ENCODE measurements around the gene EPS8L3. TPM values are rescaled to one million over a fixed set of nuclear protein-coding genes. Genes with fewer than 3 reads are reported as not detected.

Gene EPS8L3
- total RNA-seq, 1 donor from 2014 or later: not detected

DNA sequence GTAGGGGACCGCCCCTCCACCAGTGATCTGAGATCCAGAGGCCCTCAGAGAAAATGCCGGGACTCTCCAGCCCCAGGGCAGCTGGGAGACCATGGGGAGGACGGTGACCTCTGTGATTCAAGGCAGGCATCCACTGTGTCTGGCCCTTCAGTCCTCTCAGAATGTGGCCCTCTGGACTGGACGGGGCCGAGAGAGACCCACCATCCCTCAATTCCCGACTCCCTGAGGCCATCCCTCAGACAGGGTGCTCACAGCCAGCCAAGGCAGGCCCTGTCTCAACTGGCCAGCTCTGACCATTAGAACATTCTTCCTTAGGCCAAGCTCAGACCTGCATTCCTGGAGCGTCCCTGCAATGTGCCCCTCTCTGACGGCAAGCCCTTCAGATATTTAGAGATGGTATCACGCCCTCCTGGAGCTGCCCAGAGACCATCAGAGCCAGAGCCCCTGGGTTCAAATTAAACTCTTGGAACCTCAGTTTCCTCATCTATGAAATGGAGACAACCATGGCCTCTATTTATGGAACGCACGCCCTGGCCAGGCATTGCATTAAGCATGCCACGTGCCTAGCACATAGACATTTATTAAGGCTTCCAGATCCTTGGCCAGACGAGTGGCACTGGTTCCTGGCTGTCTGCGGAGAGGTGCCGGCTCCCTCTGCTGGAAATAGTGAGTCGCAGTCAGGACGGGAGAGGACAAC, 9.6 kb upstream of the EPS8L3 start:
- Histone ChIP-seq H3K9ac (no peak overlapping the region), H3K27me3 (no peaks in the 10 kb centered on the region), H3K4me1 (peaks cover 7% of the 10 kb centered on the region), H2AFZ (replicated peaks) (no peak overlapping the region), H3F3A (ENCODE audit: low read depth) (no peaks in the 10 kb centered on the region), H3K79me2 (ENCODE audit: low read depth) (no peaks in the 10 kb centered on the region), H3K27ac (no peak overlapping the region), H4K20me1 (ENCODE audit: low read depth) (no peaks in the 10 kb centered on the region), H3K36me3 (no peaks in the 10 kb centered on the region), H3K4me2 (no peak overlapping the region), H3K4me3 (no peak overlapping the region), H3K9me3 (ENCODE audit: low read depth) (no peaks in the 10 kb centered on the region)
- Mint-ChIP-seq H3K9me3 (no peaks in the 10 kb centered on the region), H3K4me1 (peaks cover 5% of the 10 kb centered on the region), H3K4me3 (peak overlapping the region; percentile 19), H3K36me3 (no peaks in the 10 kb centered on the region), H3K27me3 (ENCODE audit: insufficient read depth, low read depth) (peaks cover 3% of the 10 kb centered on the region), H3K27ac (no peak overlapping the region)
- no peak for TF ChIP-seq EZH2phosphoT487 (IDR thresholded peaks at IDR 0.05)
- TF ChIP-seq, protein P1, sequence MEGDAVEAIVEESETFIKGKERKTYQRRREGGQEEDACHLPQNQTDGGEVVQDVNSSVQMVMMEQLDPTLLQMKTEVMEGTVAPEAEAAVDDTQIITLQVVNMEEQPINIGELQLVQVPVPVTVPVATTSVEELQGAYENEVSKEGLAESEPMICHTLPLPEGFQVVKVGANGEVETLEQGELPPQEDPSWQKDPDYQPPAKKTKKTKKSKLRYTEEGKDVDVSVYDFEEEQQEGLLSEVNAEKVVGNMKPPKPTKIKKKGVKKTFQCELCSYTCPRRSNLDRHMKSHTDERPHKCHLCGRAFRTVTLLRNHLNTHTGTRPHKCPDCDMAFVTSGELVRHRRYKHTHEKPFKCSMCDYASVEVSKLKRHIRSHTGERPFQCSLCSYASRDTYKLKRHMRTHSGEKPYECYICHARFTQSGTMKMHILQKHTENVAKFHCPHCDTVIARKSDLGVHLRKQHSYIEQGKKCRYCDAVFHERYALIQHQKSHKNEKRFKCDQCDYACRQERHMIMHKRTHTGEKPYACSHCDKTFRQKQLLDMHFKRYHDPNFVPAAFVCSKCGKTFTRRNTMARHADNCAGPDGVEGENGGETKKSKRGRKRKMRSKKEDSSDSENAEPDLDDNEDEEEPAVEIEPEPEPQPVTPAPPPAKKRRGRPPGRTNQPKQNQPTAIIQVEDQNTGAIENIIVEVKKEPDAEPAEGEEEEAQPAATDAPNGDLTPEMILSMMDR (IDR thresholded peaks at IDR 0.05): peak; percentile 79
- peak; percentile 87 for DNase-seq (ENCODE audit: low spot score)

DNA sequence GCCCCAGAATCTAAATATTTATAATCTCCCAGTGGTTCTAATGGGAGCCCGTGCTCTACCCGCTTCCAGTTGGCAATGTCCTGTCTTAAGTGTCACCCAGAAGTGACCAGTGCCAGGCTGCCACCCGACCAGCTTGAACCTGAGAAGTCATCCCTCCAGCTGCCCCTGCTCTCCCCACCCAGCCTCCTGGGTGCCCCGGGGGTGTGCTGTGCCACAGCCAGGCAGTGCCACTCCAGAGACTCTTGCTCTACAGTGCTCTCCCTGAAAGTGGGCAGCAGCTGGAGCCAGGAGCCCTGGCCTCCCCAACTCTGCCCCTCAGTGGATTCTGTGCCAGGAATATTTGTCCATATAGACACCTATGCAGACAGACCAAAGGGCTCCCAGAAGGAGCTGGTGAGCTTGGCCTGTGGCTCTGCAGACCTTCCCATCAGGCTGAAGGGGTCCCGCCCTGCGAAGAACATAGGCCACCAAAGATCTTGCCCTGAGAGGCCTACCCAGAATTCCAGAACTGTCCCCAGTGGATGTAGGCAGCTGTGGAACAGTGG, 9.0 kb upstream of the EPS8L3 start:
- H3K4me1 Mint-ChIP-seq: peaks cover 5% of the 10 kb centered on the region
- no peak overlapping the region for H3K9ac ChIP-seq

DNA sequence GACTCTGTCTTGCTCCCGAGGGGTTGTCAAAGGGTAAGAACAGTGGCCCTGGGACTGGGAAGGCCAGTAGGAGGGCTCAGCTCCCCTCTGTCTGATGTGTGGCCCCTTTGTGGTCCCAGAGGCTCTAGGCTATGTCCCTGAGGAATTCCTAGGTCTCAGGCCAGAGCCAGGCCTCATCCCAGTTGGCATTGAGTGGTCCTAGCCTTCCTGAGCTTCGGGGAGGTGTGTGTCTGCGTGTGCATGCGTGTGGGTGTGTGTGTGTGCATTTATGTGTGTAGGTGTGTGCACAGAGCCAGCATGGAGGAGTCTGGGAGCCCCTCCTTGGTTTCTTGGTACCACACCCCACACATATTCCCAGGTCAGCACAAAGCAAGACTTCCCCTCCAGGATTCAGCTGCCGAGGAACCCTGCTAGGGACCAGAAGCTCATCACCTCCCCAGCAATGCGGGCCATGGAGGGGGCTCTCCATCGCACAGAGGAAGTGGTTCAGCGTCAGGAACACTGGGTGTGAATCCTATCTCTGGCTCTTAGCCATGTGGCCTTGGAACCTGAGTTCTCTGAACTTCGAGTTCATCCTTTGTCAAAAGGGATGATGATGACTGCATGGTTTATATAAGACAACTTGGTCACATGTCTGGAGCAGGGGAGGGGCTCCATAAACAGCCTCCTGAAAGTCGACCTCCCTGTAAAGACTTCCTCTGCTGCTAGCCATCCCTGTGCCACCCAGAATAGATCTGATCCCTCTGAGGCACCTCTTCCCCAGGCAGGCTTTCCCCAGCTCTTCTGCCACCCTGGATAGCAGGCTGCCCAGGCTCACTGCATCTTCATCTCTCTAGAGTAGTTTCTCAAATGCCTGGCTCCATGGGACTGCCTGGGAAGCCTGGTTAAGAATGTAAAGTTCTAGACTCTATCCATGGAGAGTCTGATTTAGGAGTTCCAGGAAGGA, 8.3 kb upstream of the EPS8L3 start:
- Mint-ChIP-seq H3K4me1 (peaks cover 5% of the 10 kb centered on the region), H3K27ac (no peak overlapping the region), H3K36me3 (no peaks in the 10 kb centered on the region), H3K27me3 (ENCODE audit: insufficient read depth, low read depth) (peaks cover 3% of the 10 kb centered on the region), H3K4me3 (no peak overlapping the region), H3K9me3 (no peaks in the 10 kb centered on the region)
- TF ChIP-seq EZH2 (IDR thresholded peaks at IDR 0.05) (no peak), EZH2phosphoT487 (IDR thresholded peaks at IDR 0.05) (no peak)
- TF ChIP-seq, protein P1 (IDR thresholded peaks at IDR 0.05): no peak
- Histone ChIP-seq H3K4me2 (no peak overlapping the region), H3K4me1 (peaks cover 4% of the 10 kb centered on the region), H4K20me1 (ENCODE audit: low read depth) (no peaks in the 10 kb centered on the region), H3K4me3 (no peak overlapping the region), H3K36me3 (no peaks in the 10 kb centered on the region), H3K9me3 (ENCODE audit: low read depth) (no peaks in the 10 kb centered on the region), H3K9ac (no peak overlapping the region), H3K79me2 (ENCODE audit: low read depth) (no peaks in the 10 kb centered on the region), H3F3A (ENCODE audit: low read depth) (no peaks in the 10 kb centered on the region), H3K27me3 (no peaks in the 10 kb centered on the region), H3K27ac (no peak overlapping the region), H2AFZ (replicated peaks) (no peak overlapping the region)
- DNase-seq (ENCODE audit: low spot score): no peak

More for the DNA sequence above, 9.0 kb upstream of the EPS8L3 start:
- peaks cover 3% of the 10 kb centered on the region for H3K27me3 Mint-ChIP-seq (ENCODE audit: insufficient read depth, low read depth)
- TF ChIP-seq, protein P1 (IDR thresholded peaks at IDR 0.05): no peak
- TF ChIP-seq EZH2 (IDR thresholded peaks at IDR 0.05): no peak
- TF ChIP-seq EZH2phosphoT487 (IDR thresholded peaks at IDR 0.05): no peak
- no peaks in the 10 kb centered on the region for H3K36me3 ChIP-seq
- no peaks in the 10 kb centered on the region for H3F3A ChIP-seq (ENCODE audit: low read depth)
- no peak overlapping the region for H3K27ac ChIP-seq
- no peak overlapping the region for H3K27ac Mint-ChIP-seq
- H3K79me2 ChIP-seq (ENCODE audit: low read depth): no peaks in the 10 kb centered on the region
- no peaks in the 10 kb centered on the region for H3K36me3 Mint-ChIP-seq
- H4K20me1 ChIP-seq (ENCODE audit: low read depth): no peaks in the 10 kb centered on the region
- no peaks in the 10 kb centered on the region for H3K9me3 ChIP-seq (ENCODE audit: low read depth)
- no peak overlapping the region for H3K4me3 Mint-ChIP-seq
- peaks cover 7% of the 10 kb centered on the region for H3K4me1 ChIP-seq
- no peak overlapping the region for H3K4me2 ChIP-seq
- DNase-seq (ENCODE audit: low spot score): no peak
- H3K9me3 Mint-ChIP-seq: no peaks in the 10 kb centered on the region
- H3K27me3 ChIP-seq: no peaks in the 10 kb centered on the region
- no peak overlapping the region for H3K4me3 ChIP-seq
- H2AFZ ChIP-seq (replicated peaks): no peak overlapping the region
